ENCODE data around the gene CASTOR2. TPM values are rescaled to one million over a fixed set of nuclear protein-coding genes. Genes with fewer than 3 reads are reported as not detected.

The CASTOR2 gene
- total and polyA plus RNA-seq, 8 donors: 0.08 to 44.3 (median 3.8) TPM; not detected in 1

Other genes starting within 250 kb of the CASTOR2 start
- gene NCF1, start 190.7 kb upstream of the CASTOR2 start, total RNA-seq: 10 to 100 TPM in 1 of 5 donors, 1 to 10 TPM in 3, not detected in 1; 1.2 to 97.4 (median 4.2) TPM
- gene NCF1, start 190.7 kb upstream of the CASTOR2 start, polyA plus RNA-seq: 1 to 10 TPM; 3.2 to 6.6 (median 4.1) TPM
- 100 to 1,000 TPM in 1 of 5 donors, 10 to 100 TPM in 3, 1 to 10 TPM in 1; 6.7 to 144 (median 20.1) TPM for gene GTF2IRD2, start 113.1 kb upstream of the CASTOR2 start, total RNA-seq
- gene GTF2IRD2, start 113.1 kb upstream of the CASTOR2 start, polyA plus RNA-seq: 10 to 100 TPM; 11.4 to 13.9 (median 13.4) TPM
- 10 to 100 TPM; 14.0 to 91.2 (median 28.6) TPM for gene RCC1L, start 109.1 kb downstream of the CASTOR2 start, total RNA-seq
- 10 to 100 TPM; 25.7 to 29.4 (median 26.9) TPM for gene RCC1L, start 109.1 kb downstream of the CASTOR2 start, polyA plus RNA-seq
- 100 to 1,000 TPM in 1 of 5 donors, 10 to 100 TPM in 4; 71.9 to 110 (median 84.1) TPM for gene GTF2IRD2B, start 127.9 kb downstream of the CASTOR2 start, total RNA-seq
- 10 to 100 TPM; 13.9 to 20.0 (median 16.0) TPM for gene GTF2IRD2B, start 127.9 kb downstream of the CASTOR2 start, polyA plus RNA-seq